Endothelial cell of umbilical vein (primary cell): ENCODE measurements around the gene CNN2. TPM values are rescaled to one million over a fixed set of nuclear protein-coding genes. Genes with fewer than 3 reads are reported as not detected.

Experiments
- BruUV-seq: library from RNA; stranded (reverse); fragments of 400-500 nt; replicated peaks from 2 replicates; lab custom pipeline; 2021; lab: Mats Ljungman, UMichigan
- CTCF ChIA-PET: fragments of 300-600, 350-600 bp; sonication (Branson Sonifier 250); formaldehyde crosslinking; loops from one replicate; lab custom pipeline; 2021; ENCODE audit warnings: antibody characterized with exemption, inconsistent platforms; lab: Charles Lee
- POLR2A ChIA-PET: fragments of 300-600, 350-600 bp; sonication (Branson Sonifier 250); formaldehyde crosslinking; loops from one replicate; lab custom pipeline; 2021; ENCODE audit warnings: antibody characterized with exemption, inconsistent platforms; lab: Charles Lee
- DNase-seq: peaks from one replicate; pipeline ENCODE4 v3.0.0-alpha.2; 2011; ENCODE audit warnings: low read depth, low spot score
- FAIRE-seq: peaks from 2 replicates; lab custom pipeline; 2011; peaks lifted over from hg19 to GRCh38; lab: Jason Lieb, UNC
- H2AFZ ChIP-seq: 2 replicates; pipeline ENCODE4 v1.6.0; 2012; ENCODE audit warnings: low read depth, low read length, control low read depth, inconsistent platforms
- H3K27ac ChIP-seq: 2 replicates; pipeline ENCODE4 v1.5.1; 2011; ENCODE audit warnings: low read depth, mild to moderate bottlenecking, control low read depth, low read length, moderate library complexity; ENCODE audit not compliant: insufficient read depth
- H3K27me3 ChIP-seq, 2 experiments: 2 replicates each; pipeline versions ENCODE4 v1.6.0 to v1.6.1; 2011; ENCODE audit warnings: low read length in 2 of 2, mixed read lengths in 1 of 2; ENCODE audit not compliant: control insufficient read depth in 2 of 2, insufficient read depth in 2 of 2
- H3K36me3 ChIP-seq, 2 experiments: 2 replicates in 1 of 2; 3 replicates in 1 of 2; pipeline ENCODE4 v1.5.1; 2011; ENCODE audit warnings: low read length in 2 of 2, mild to moderate bottlenecking in 1 of 2, moderate library complexity in 1 of 2; ENCODE audit not compliant: control insufficient read depth in 2 of 2, insufficient read depth in 2 of 2; ENCODE audit errors: extremely low read depth in 1 of 2
- H3K4me1 ChIP-seq: 3 replicates; pipeline ENCODE4 v1.5.1; 2011; ENCODE audit warnings: mild to moderate bottlenecking, low read length; ENCODE audit not compliant: control insufficient read depth, insufficient read depth; ENCODE audit errors: extremely low read depth
- H3K4me2 ChIP-seq: 2 replicates; pipeline ENCODE4 v1.6.1; 2011; ENCODE audit warnings: low read length, control low read depth, mixed read lengths; ENCODE audit not compliant: insufficient read depth
- H3K4me3 ChIP-seq, 3 experiments: fragments of 200-600 bp in 1 of 3; sonication (generic), shearing (Covaris generic) in 1 of 3; replicated peaks in 1 of 3; 2 replicates each; pipeline ENCODE4 v1.5.1; 2011 to 2016; ENCODE audit warnings: control low read depth in 3 of 3, low read length in 3 of 3, mild to moderate bottlenecking in 2 of 3, inconsistent platforms in 1 of 3, low read depth in 1 of 3, moderate library complexity in 1 of 3; ENCODE audit not compliant: insufficient read depth in 1 of 3
- H3K79me2 ChIP-seq: 2 replicates; pipeline ENCODE4 v1.6.0; 2012; ENCODE audit warnings: low read length, inconsistent platforms; ENCODE audit not compliant: control insufficient read depth, insufficient read depth
- H3K9ac ChIP-seq: replicated peaks from 2 replicates; pipeline ENCODE3; 2011; ENCODE audit warnings: low read length, control low read depth; ENCODE audit not compliant: insufficient read depth; ENCODE audit errors: extremely low read depth
- H3K9me1 ChIP-seq: replicated peaks from 3 replicates; pipeline ENCODE4 v1.6.0; 2011; ENCODE audit warnings: mild to moderate bottlenecking, low read length; ENCODE audit not compliant: control insufficient read depth, insufficient read depth; ENCODE audit errors: extremely low read depth
- H3K9me3 ChIP-seq: replicated peaks from 2 replicates; pipeline ENCODE4 v1.5.1; 2012; ENCODE audit warnings: low read length, inconsistent platforms; ENCODE audit not compliant: control insufficient read depth, insufficient read depth
- H4K20me1 ChIP-seq: replicated peaks from 2 replicates; pipeline ENCODE3; 2011; ENCODE audit warnings: mild to moderate bottlenecking, low read length; ENCODE audit not compliant: control insufficient read depth, insufficient read depth; ENCODE audit errors: extremely low read depth
- EZH2 ChIP-seq: IDR thresholded peaks from 2 replicates; pipeline ENCODE4 v1.6.1; 2012; ENCODE audit warnings: borderline replicate concordance, low read depth, mild to moderate bottlenecking, moderate library complexity, low read length, inconsistent platforms; ENCODE audit not compliant: severe bottlenecking
- FOS ChIP-seq: IDR thresholded peaks from 2 replicates; pipeline ENCODE4 v1.6.1; 2011; ENCODE audit warnings: mild to moderate bottlenecking, low read length, moderate library complexity, borderline replicate concordance; ENCODE audit not compliant: insufficient read depth
- GATA2 ChIP-seq: IDR thresholded peaks from 2 replicates; pipeline ENCODE4 v1.7.0; 2011; ENCODE audit warnings: low read depth, mild to moderate bottlenecking, moderate library complexity, mixed read lengths, low read length; ENCODE audit not compliant: insufficient read length, insufficient read depth
- JUN ChIP-seq: IDR thresholded peaks from 2 replicates; pipeline ENCODE4 v1.6.1; 2011; ENCODE audit warnings: borderline replicate concordance, low read depth; ENCODE audit not compliant: insufficient read length, insufficient read depth
- MYC ChIP-seq: IDR thresholded peaks from one replicate; pipeline ENCODE4 v1.6.1; 2011; ENCODE audit warnings: mild to moderate bottlenecking, low read depth, low read length
- POLR2A ChIP-seq: IDR thresholded peaks from 2 replicates; pipeline ENCODE4 v1.6.1; 2012; ENCODE audit warnings: low read depth, mild to moderate bottlenecking, control low read depth, low read length
- POLR2AphosphoS5 ChIP-seq: IDR thresholded peaks from 2 replicates; pipeline ENCODE4 v1.6.1; 2012; ENCODE audit warnings: low read depth, mild to moderate bottlenecking, control low read depth, low read length, moderate library complexity; ENCODE audit not compliant: insufficient read depth
- dilution Hi-C: fragments of 300-500 bp; cut with MboI; formaldehyde crosslinking; loops from one replicate; pipeline ENCODE4 v1.15.0; 2019; ENCODE audit warnings: low sequenced_read_pairs; ENCODE audit not compliant: extremely low pct_ligation_motif_present
- intact Hi-C: fragments of 100-400 bp; cut with micrococcal nuclease; formaldehyde crosslinking; loops from one replicate; pipeline ENCODE4 v1.10.0; 2022
- polyA plus RNA-seq, 4 experiments: library from polyadenylated mRNA; depleted of rRNA in 3 of 4; stranded (reverse) in 3 of 4; unstranded in 1 of 4; fragments of >200 nt; gene quantifications; 2 replicates each; pipeline versions ENCODE4 v1.2.1 to v1.2.3, GENCODE V29; 2011 to 2012; ENCODE audit warnings: missing spikeins in 1 of 4
- total RNA-seq: library from RNA; stranded (reverse); gene quantifications from 2 replicates; pipeline ENCODE4 v1.2.3, GENCODE V29; 2021
- TF ChIP-seq, protein P1 (sequence below): IDR thresholded peaks from 2 replicates; pipeline ENCODE4 v1.6.1; 2011; ENCODE audit not compliant: insufficient read depth, insufficient read length
- TF ChIP-seq, protein P2 (sequence below), 2 donors: IDR thresholded peaks; 1 replicate in 1 of 2; 2 replicates in 1 of 2; pipeline ENCODE4 v1.5.1; 2011; ENCODE audit warnings: low read length in 2 of 2, mild to moderate bottlenecking in 2 of 2, moderate library complexity in 2 of 2, control low read depth in 1 of 2, inconsistent platforms in 1 of 2, low read depth in 1 of 2; ENCODE audit not compliant: insufficient read depth in 1 of 2; ENCODE audit errors: extremely low read depth in 1 of 2

CNN2 gene
- total and polyA plus RNA-seq, 2 donors (not counting 3 experiments of a cell fraction or from before 2014, with no cell fraction given), result 207 to 286 TPM

DNA sequence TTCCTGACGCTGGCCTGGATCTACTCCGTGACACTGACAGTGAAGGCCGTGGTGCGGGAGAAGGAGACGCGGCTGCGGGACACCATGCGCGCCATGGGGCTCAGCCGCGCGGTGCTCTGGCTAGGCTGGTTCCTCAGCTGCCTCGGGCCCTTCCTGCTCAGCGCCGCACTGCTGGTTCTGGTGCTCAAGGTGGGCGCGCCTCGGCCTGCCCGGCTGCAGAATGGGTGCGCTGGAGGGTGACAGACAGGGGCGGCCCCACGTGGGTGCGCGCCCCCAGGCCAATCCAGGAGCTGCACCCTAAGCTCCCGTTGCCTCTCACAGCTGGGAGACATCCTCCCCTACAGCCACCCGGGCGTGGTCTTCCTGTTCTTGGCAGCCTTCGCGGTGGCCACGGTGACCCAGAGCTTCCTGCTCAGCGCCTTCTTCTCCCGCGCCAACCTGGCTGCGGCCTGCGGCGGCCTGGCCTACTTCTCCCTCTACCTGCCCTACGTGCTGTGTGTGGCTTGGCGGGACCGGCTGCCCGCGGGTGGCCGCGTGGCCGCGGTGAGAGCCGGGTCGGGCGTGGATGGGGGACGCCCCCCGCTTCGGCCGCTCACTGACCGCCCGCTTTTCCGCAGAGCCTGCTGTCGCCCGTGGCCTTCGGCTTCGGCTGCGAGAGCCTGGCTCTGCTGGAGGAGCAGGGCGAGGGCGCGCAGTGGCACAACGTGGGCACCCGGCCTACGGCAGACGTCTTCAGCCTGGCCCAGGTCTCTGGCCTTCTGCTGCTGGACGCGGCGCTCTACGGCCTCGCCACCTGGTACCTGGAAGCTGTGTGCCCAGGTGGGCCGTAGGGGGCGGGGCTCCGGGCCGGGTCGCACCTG, 20.7 kb downstream of the CNN2 start:
- BruUV-seq, result no TSS peak
- Histone ChIP-seq H3K4me3 (no peak overlapping the region), H3K79me2 (no peaks in the 10 kb centered on the region), H3K9me3 (no peaks in the 10 kb centered on the region), H3K4me1 (no peaks in the 10 kb centered on the region), H2AFZ (no peak overlapping the region), H3K9me1 (no peaks in the 10 kb centered on the region), H3K36me3 (no peaks in the 10 kb centered on the region), H3K27ac (no peak overlapping the region), H4K20me1 (no peaks in the 10 kb centered on the region), H3K27me3 (no peaks in the 10 kb centered on the region), H3K9ac (no peak overlapping the region), H3K4me2 (no peak overlapping the region)
- intact Hi-C loops, result no loop called here
- dilution Hi-C loops, result no loop called here
- TF ChIP-seq, protein P1, sequence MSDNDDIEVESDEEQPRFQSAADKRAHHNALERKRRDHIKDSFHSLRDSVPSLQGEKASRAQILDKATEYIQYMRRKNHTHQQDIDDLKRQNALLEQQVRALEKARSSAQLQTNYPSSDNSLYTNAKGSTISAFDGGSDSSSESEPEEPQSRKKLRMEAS, result no peak
- TF ChIP-seq, protein P2, sequence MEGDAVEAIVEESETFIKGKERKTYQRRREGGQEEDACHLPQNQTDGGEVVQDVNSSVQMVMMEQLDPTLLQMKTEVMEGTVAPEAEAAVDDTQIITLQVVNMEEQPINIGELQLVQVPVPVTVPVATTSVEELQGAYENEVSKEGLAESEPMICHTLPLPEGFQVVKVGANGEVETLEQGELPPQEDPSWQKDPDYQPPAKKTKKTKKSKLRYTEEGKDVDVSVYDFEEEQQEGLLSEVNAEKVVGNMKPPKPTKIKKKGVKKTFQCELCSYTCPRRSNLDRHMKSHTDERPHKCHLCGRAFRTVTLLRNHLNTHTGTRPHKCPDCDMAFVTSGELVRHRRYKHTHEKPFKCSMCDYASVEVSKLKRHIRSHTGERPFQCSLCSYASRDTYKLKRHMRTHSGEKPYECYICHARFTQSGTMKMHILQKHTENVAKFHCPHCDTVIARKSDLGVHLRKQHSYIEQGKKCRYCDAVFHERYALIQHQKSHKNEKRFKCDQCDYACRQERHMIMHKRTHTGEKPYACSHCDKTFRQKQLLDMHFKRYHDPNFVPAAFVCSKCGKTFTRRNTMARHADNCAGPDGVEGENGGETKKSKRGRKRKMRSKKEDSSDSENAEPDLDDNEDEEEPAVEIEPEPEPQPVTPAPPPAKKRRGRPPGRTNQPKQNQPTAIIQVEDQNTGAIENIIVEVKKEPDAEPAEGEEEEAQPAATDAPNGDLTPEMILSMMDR (IDR thresholded peaks at IDR 0.05; ENCODE audit: extremely low read depth in 1 of 2, insufficient read depth in 1 of 2, low read depth in 1 of 2, low read length in 2 of 2), result no peak
- CTCF ChIA-PET, result interaction anchor here (1.0 kb wide), 1 partner anchor 18 kb away, joined by 3 read pairs; no protein-coding TSS in a partner anchor
- POLR2A ChIA-PET, result no interaction called here
- DNase-seq, result no peak
- FAIRE-seq, result no peak

DNA sequence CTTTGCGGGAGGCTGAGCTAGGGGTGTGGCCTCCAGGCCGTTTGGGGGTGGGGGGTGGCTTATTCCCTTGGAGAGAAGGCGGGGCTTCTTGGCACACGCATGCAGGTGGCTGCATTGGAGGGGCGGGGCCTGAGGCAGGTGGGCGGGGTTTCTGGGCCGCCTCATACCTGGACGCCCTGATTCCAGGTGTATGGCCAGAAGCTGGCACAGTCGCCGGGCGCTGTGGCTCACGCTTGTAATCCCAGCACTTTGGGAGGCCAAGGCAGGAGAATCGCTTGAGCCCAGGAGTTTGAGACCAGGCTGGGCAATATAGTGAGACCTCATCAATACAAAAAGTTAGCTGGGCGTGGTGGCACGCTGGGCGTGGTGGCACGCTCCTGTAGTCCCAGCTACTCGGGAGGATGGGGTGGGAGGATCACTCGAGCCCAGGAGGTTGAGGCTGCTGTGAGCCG, 21.3 kb downstream of the CNN2 start:
- H3K9me1 ChIP-seq, result no peaks in the 10 kb centered on the region
- no peaks in the 10 kb centered on the region for H3K79me2 ChIP-seq
- BruUV-seq, result no TSS peak
- FAIRE-seq, result no peak
- no peaks in the 10 kb centered on the region for H3K9me3 ChIP-seq
- H3K27me3 ChIP-seq, result no peaks in the 10 kb centered on the region
- H3K4me3 ChIP-seq, result no peak overlapping the region
- DNase-seq, result no peak
- H3K36me3 ChIP-seq, result no peaks in the 10 kb centered on the region
- no peak for TF ChIP-seq JUN
- TF ChIP-seq FOS, result no peak
- TF ChIP-seq, protein P2 (IDR thresholded peaks at IDR 0.05; ENCODE audit: extremely low read depth in 1 of 2, insufficient read depth in 1 of 2, low read depth in 1 of 2, low read length in 2 of 2), result no peak
- no peak for TF ChIP-seq POLR2AphosphoS5
- no peak for TF ChIP-seq MYC
- TF ChIP-seq GATA2, result no peak
- no peak for TF ChIP-seq EZH2
- TF ChIP-seq, protein P1, result no peak
- no peak for TF ChIP-seq POLR2A
- dilution Hi-C loops (no loop called here), intact Hi-C loops (no loop called here)
- no peaks in the 10 kb centered on the region for H3K4me1 ChIP-seq
- no peak overlapping the region for H3K9ac ChIP-seq
- ChIA-PET POLR2A (no interaction called here), CTCF (interaction anchor here (1.0 kb wide), 1 partner anchor 17 kb away, joined by 3 read pairs; no protein-coding TSS in a partner anchor)
- H4K20me1 ChIP-seq, result no peaks in the 10 kb centered on the region
- H3K27ac ChIP-seq, result no peak overlapping the region
- no peak overlapping the region for H2AFZ ChIP-seq
- no peak overlapping the region for H3K4me2 ChIP-seq
